ENCODE measurements around the gene CLCN1.

- TF ChIP-seq CTCF (IDR thresholded peaks at IDR 0.05) (no peak), POLR2A (IDR thresholded peaks at IDR 0.05) (no peak)
Measured at GRCh38 chr7:143269251-143269650, 46.7 kb upstream of the CLCN1 start.
